ENCODE data around the gene ELL3. TPM values are rescaled to one million over a fixed set of nuclear protein-coding genes. Genes with fewer than 3 reads are reported as not detected.
"Not testable (repeated sequence)": the region's sequence is repeated elsewhere in the genome, so short reads cannot be mapped to it uniquely, and the experiment has no call there.

The ELL3 gene, protein sequence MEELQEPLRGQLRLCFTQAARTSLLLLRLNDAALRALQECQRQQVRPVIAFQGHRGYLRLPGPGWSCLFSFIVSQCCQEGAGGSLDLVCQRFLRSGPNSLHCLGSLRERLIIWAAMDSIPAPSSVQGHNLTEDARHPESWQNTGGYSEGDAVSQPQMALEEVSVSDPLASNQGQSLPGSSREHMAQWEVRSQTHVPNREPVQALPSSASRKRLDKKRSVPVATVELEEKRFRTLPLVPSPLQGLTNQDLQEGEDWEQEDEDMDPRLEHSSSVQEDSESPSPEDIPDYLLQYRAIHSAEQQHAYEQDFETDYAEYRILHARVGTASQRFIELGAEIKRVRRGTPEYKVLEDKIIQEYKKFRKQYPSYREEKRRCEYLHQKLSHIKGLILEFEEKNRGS
- 4.6 TPM for polyA plus RNA-seq (ENCODE audit: insufficient read length)
- long read RNA-seq, donor 1: 0 reads
- long read RNA-seq, donor 2: 0 reads
- long read RNA-seq, donor 3: 0 reads
- long read RNA-seq, donor 4: 0 reads
- long read RNA-seq, donor 5: 0 reads
- long read RNA-seq, donor 6: 0 reads
- long read RNA-seq, donor 7, partial matches to known transcripts: 0 of 1 reads
- long read RNA-seq, donor 7, other reads (novel, unspliced or antisense): 0 of 1 reads
- long read RNA-seq, donor 8: 0 reads

DNA sequence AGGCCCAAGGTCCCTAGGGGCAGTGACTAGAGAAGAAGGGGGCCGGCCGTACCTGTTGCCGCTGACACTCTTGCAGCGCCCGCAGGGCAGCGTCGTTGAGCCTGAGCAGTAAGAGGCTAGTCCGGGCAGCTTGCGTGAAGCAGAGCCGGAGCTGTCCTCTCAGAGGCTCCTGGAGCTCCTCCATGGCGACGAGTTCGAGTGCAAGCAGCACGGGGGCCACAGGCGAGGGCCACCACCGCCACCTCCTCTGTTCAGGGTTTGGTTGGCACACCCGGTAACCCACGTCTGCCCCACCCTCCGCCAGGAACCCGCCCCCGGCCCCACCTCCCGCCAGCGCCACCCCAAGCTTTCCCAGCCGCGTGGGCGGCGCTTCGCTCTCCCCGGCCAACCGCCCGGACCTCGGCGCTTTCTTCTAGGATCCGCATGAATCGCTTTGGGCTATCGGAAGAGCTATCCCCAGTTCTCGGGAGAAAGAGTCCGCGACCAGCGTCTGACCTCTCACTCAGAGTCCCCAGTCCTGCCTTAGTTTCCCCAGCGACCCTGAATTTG, at the start of gene ELL3:
Gene ELL3 (minus strand): TSS at position 249 of the 549 bp plus-strand sequence. CDS start 65 bp downstream, at position 184.
- no peak for DNase-seq

DNA sequence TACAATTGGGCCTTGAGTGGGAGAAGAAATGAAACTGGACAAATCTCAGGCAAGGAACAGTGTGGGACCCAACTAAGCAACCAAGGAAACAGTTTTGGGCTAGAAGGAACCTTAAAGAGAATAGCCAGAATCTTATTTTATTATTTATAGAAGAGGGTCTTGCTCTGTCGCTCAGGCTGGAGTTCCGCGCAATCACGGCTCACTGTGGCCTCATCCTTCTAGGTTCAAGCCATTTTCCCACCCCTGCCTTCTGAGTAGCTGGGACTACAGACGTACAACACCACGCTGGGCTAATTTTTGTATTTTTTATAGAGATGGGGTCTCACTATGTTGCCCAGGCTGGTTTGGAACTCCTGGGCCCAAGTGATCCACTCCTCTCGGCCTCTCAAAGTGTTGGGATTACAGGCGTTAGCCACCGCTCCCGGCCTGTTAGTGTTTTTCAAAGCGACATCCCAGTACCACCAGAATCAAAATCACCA, 49.3 kb upstream of the ELL3 start:
- no peak for DNase-seq

DNA sequence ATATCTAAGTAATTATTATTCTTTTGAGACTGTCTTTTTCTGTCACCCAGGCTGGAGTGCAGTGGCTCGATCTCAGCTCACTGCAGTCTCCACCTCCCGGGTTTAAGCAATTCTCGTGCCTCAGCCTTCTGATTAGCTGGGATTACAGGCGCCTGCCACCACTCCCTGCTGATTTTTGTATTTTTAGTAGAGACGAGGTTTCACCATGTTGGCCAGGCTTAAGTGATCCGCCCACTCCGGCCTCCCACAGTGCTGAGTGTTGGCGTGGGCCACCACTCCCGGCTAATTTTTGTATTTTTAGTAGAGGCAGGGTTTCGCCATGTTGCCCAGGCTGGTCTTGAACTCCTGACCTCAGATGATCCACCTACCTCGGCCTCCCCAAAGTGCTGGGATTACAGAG, 48.5 kb upstream of the ELL3 start:
- DNase-seq: not testable (repeated sequence)

GRCh38 chr15:43824302-43825246, 47.8 kb upstream of the ELL3 start, which contains the start of gene MFAP1:
Gene MFAP1 (minus strand): TSS chr15:43824690. CDS start chr15:43824569, 121 bp downstream.
- peak; percentile 94 for DNase-seq

GRCh38 chr15:43821505-43821904, 44.7 kb upstream of the ELL3 start:
- DNase-seq: no peak

GRCh38 chr15:43815064-43815463, 38.3 kb upstream of the ELL3 start:
- not testable (repeated sequence) for DNase-seq

DNA sequence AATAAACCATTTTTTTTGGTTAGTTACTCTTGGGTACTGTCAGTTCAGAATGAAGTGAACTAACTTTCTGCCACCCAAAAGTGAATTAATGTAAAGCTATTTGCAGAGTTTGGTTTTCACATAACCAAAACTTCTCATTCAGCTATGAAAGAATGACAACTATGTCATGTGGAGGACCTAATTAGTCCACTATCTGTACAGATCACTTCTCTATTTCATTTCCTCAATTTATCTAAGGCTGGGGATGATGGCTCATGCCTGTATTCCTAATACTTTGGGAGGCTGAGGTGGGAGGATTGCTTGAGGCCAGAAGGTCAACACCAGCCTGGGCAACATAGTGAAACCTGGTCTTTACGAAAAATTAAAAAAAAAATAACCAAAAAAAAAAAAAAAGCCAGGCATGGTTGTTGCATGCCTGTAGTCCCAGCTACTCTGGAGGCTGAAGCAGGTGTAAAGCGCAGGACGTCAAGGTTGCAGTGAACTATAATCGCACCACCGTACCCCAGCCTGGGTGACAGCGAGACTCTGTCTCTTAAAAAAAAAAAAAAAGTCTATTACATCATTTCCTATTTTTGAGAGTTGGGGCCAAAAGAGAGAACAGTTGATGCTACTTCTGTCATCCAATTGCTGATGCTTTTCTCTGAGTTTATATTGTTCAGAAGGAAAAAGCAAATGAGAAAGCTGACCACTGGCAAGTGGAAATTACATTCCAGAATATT, 32.4 kb upstream of the ELL3 start:
- DNase-seq: no peak

DNA sequence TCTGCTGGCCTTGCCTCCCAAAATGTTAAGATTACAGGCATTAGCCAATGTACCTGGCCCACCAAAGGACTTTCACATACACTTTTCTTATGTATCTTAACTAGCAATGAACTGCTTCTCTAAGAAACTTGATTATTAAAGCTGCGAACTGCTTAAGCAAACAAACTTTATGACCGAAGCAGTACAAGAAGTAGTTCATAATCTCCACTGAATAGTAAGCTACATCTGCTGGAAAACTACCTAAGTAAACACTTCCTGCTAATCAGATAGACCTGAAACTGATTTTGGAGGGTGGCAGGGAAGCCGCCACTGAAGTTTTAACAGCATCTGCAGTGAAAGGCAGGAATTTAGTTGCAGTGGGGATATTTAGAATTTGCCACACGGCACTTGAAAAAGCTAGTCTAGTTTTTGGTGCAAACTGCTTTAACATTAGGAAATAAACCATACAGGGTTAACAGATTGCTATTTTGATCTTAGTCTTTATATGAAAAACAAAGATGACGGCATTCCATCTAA, 31.7 kb upstream of the ELL3 start:
- DNase-seq: no peak

GRCh38 chr15:43802676-43803075, 25.9 kb upstream of the ELL3 start:
- not testable (repeated sequence) for DNase-seq

DNA sequence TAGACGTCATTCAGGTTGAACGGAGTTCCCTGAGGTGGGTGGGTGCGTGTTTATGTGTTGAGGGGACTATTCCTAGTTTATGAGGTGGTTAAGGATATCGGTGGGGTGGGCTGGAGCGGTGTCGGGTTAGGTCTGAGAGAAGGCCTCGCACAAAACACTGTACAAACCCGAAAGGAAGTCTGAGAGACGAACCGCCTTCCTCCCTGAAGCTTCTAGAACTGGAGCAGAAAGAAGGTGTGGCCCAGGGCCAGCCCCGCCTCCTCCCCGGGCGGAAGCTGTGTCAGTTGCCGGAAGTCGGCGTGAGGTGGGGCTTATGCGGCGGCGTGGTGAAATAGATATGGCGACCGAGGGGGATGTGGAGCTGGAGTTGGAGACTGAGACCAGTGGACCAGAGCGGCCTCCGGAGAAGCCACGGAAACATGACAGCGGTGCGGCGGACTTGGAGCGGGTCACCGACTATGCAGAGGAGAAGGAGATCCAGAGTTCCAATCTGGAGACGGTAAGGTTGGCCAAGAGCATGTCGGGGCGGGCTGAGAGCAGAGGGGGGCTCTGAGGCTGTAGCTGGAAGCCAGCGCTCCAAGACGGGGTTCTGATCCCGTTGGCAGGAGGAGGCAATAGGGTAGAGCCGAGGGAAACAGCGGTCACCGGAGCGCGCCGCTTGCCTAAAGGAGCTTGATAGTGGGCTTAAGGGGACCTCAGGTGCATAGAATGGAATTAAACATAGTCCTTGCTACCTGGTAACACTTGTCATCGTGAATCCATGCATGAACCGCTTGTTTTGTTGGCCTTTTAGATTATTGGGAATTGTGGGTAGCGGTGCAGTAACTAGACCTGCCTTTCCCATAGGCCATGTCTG, 23.7 kb upstream of the ELL3 start, which contains the start of gene HYPK:
Gene HYPK (plus strand): TSS at position 314 of the 856 bp plus-strand sequence. CDS start 24 bp downstream, at position 338.
- DNase-seq: peak; percentile 90

DNA sequence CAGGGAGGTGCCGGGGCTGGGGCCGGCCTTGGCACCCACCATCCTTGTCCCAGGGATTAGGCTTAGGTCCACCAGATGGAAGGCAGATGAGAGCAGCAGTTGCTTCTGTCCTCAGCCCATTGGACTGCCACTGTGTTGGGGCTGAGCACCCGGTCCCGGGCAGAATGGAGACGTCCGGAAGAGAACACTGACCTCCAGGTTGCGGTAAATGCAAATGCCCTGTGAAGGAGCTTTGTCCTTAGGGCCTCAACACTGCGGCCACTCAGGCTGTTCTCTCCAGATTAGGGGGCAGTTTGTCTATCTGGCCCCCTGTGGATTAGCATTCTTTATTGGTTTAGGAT, 23.1 kb upstream of the ELL3 start, which contains the start of gene SERINC4:
Gene SERINC4 (minus strand): TSS at position 276 of the 341 bp plus-strand sequence. CDS start 234 bp downstream, at position 42.
- DNase-seq: no peak

GRCh38 chr15:43799209-43799944, 22.6 kb upstream of the ELL3 start:
- no peak for DNase-seq

GRCh38 chr15:43796566-43796965, 19.8 kb upstream of the ELL3 start:
- DNase-seq: no peak

GRCh38 chr15:43795997-43796396, 19.2 kb upstream of the ELL3 start:
- DNase-seq: no peak

DNA sequence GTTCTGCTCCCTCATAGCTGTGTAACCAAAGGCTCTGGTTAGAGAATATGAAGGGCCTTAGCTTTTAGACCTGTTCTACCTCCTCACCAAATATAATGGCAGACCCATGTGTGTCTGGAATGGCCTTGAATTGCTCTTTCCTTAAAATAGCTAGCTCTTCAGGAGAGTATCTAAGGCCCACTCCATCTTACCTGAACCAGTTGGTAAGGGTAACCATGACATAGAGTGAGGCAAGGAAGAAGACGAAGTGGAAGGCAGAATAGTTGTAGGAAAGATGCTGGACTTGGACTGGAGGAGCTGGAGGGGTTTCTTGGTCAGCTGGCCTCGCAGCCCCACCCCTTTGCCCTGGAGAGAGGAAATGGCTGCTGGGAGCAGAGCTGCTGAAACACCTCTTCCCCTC, 18.4 kb upstream of the ELL3 start:
- no peak for DNase-seq

DNA sequence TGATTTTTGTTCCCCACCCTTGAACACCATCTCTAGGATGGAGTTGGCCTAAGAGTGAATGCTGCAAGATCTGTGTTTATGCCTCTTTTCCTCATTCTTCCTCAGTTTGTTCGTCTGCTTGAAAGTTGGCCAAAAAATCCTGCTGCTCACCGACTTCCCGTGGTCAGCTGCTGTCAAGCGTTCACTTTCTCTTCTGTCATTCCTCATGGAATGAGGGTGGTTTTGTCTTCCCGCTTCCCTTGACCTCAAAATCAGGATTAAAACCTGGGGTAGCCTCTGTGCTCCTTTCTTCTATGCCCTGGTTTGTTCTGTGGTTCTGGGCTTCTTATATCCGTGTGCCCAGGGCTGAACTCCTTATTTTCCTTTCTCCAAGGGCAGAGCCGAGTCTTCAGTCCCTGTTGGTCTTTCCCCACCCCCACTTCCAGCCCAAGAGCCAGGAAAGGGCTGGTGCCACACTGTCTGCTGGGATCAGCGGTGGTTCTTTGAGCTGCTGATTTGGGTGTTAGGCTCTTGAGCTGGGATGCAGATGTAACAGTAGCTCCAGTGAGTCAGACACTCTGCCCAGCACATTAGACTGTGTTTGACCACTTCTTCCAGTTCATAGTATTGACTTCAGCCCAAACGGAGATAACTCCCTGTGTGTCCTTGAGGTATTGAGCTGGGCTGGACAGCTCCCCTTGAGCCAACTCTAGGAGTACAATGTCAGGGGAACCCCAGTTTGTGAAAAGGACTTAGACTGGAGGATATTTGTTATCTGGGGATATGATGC, 17.7 kb upstream of the ELL3 start:
- DNase-seq: no peak

- no peak for DNase-seq
These were observed 16.9 kb upstream of the ELL3 start for GRCh38 chr15:43793647-43794046.
